Liver (tissue), 9 donors: ENCODE data around the gene PDPN. TPM values are rescaled to one million over a fixed set of nuclear protein-coding genes. Genes with fewer than 3 reads are reported as not detected.

Source experiments
- DNase-seq: peaks from one replicate; pipeline ENCODE4 v3.0.0-alpha.2; 2017; ENCODE audit warnings: low spot score
- H3K27ac ChIP-seq, 2 donors: one replicate each; pipeline ENCODE4 v1.7.0; 2013; ENCODE audit warnings: inconsistent platforms in 2 of 2, low read length in 2 of 2, control low read depth in 1 of 2, low read depth in 1 of 2, mild to moderate bottlenecking in 1 of 2
- H3K27me3 ChIP-seq, 4 donors: one replicate each; pipeline versions ENCODE4 v1.6.1 to v1.7.0; 2013; ENCODE audit warnings: low read length in 3 of 4, inconsistent platforms in 1 of 4, mild to moderate bottlenecking in 1 of 4, moderate library complexity in 1 of 4; ENCODE audit not compliant: control insufficient read depth in 4 of 4, insufficient read depth in 4 of 4
- H3K36me3 ChIP-seq, 4 donors: one replicate each; pipeline versions ENCODE4 v1.6.1 to v1.7.0; 2013; ENCODE audit warnings: low read length in 3 of 4, mild to moderate bottlenecking in 3 of 4, low read depth in 1 of 4, moderate library complexity in 1 of 4; ENCODE audit not compliant: control insufficient read depth in 4 of 4, insufficient read depth in 3 of 4
- H3K4me1 ChIP-seq, 4 donors: one replicate each; pipeline versions ENCODE4 v1.6.1 to v1.7.0; 2013; ENCODE audit warnings: low read length in 3 of 4, mild to moderate bottlenecking in 3 of 4, moderate library complexity in 1 of 4; ENCODE audit not compliant: control insufficient read depth in 4 of 4, insufficient read depth in 4 of 4
- H3K4me3 ChIP-seq, 3 donors: one replicate each; pipeline versions ENCODE4 v1.6.1 to v1.7.0; 2013; ENCODE audit warnings: low read length in 3 of 3, control low read depth in 1 of 3, low read depth in 1 of 3, mild to moderate bottlenecking in 1 of 3
- H3K9ac ChIP-seq, 2 donors: one replicate each; pipeline ENCODE4 v1.7.0; 2013; ENCODE audit warnings: low read length in 2 of 2, mild to moderate bottlenecking in 2 of 2, moderate library complexity in 2 of 2, control low read depth in 1 of 2, low read depth in 1 of 2
- H3K9me3 ChIP-seq, 4 donors: one replicate each; pipeline versions ENCODE4 v1.6.1 to v1.7.0; 2013; ENCODE audit warnings: low read length in 3 of 4; ENCODE audit not compliant: control insufficient read depth in 4 of 4
- ATF3 ChIP-seq: IDR thresholded peaks from 2 replicates; pipeline ENCODE4 v1.6.1; 2016; ENCODE audit warnings: antibody characterized with exemption
- CTCF ChIP-seq: fragments of 150-350 bp; IDR thresholded peaks from 2 replicates; pipeline ENCODE4 v1.5.1; 2017; ENCODE audit warnings: improper control_type of control experiment, low read depth, low read length; ENCODE audit not compliant: missing input control
- EGR1 ChIP-seq, 2 donors: IDR thresholded peaks; 2 replicates each; pipeline ENCODE4 v1.6.1; 2016 to 2018; ENCODE audit warnings: antibody characterized with exemption in 2 of 2, low read depth in 2 of 2
- FOXA1 ChIP-seq: IDR thresholded peaks from 2 replicates; pipeline ENCODE4 v1.6.1; 2016; ENCODE audit warnings: antibody characterized with exemption
- GABPA ChIP-seq, 2 donors: IDR thresholded peaks in 1 of 2; conservative IDR thresholded peaks in 1 of 2; 2 replicates each; pipeline ENCODE4 v1.6.1; 2016; ENCODE audit warnings: antibody characterized with exemption in 2 of 2, mild to moderate bottlenecking in 1 of 2, moderate library complexity in 1 of 2
- HNF4A ChIP-seq, 2 donors: conservative IDR thresholded peaks; 2 replicates each; pipeline ENCODE4 v1.6.1; 2016; ENCODE audit warnings: antibody characterized with exemption in 2 of 2, mild to moderate bottlenecking in 2 of 2
- HNF4G ChIP-seq: IDR thresholded peaks from 2 replicates; pipeline ENCODE4 v1.6.1; 2016; ENCODE audit warnings: antibody characterized with exemption
- JUND ChIP-seq, 2 donors: IDR thresholded peaks; 2 replicates each; pipeline ENCODE4 v1.6.1; 2016; ENCODE audit warnings: antibody characterized with exemption in 2 of 2
- MAX ChIP-seq: IDR thresholded peaks from 2 replicates; pipeline ENCODE4 v1.6.1; 2016; ENCODE audit warnings: antibody characterized with exemption
- NR2F2 ChIP-seq: IDR thresholded peaks from 2 replicates; pipeline ENCODE4 v1.6.1; 2016; ENCODE audit warnings: antibody characterized with exemption
- RAD21 ChIP-seq, 2 donors: IDR thresholded peaks; 2 replicates each; pipeline ENCODE4 v1.6.1; 2016; ENCODE audit warnings: antibody characterized with exemption in 2 of 2, mild to moderate bottlenecking in 2 of 2
- REST ChIP-seq: IDR thresholded peaks from 2 replicates; pipeline ENCODE4 v1.6.1; 2016; ENCODE audit warnings: antibody characterized with exemption, mild to moderate bottlenecking
- RXRA ChIP-seq, 2 donors: IDR thresholded peaks; 2 replicates each; pipeline ENCODE4 v1.6.1; 2017 to 2018; ENCODE audit warnings: antibody characterized with exemption in 2 of 2, mild to moderate bottlenecking in 1 of 2
- TAF1 ChIP-seq: conservative IDR thresholded peaks from 2 replicates; pipeline ENCODE4 v1.6.1; 2016; ENCODE audit warnings: antibody characterized with exemption, mild to moderate bottlenecking
- YY1 ChIP-seq: IDR thresholded peaks from 2 replicates; pipeline ENCODE4 v1.6.1; 2016; ENCODE audit warnings: antibody characterized with exemption, mild to moderate bottlenecking
- ZBTB33 ChIP-seq: IDR thresholded peaks from 2 replicates; pipeline ENCODE4 v1.6.1; 2016; ENCODE audit warnings: antibody characterized with exemption
- WGBS: extraction: QIAGEN DNeasy Blood & Tissue Kit; methylation state at CpG from one replicate; pipeline ENCODE4 v1.1.7; 2013; 5-methylcytosine and 5-hydroxymethylcytosine counted together
- polyA plus RNA-seq, 2 donors: library from polyadenylated mRNA; stranded (reverse) in 1 of 2; unstranded in 1 of 2; fragments of 200-250 nt in 1 of 2; fragments of >200 nt in 1 of 2; fragmentation: Nextera tagmentation in 1 of 2; extraction: Ambion mirVana in 1 of 2; gene quantifications; one replicate each; pipeline versions ENCODE4 v1.2.1 to v1.2.3, GENCODE V29; 2013 to 2015
- total RNA-seq, 2 donors: library from RNA; depleted of rRNA; stranded (reverse); fragments of >200 nt; gene quantifications; one replicate each; pipeline ENCODE4 v1.2.3, GENCODE V29; 2014
- donor health status: healthy.
- donor health status: healthy.
- donor health status: healthy.
- donor health status: healthy.
- donor health status: healthy.

PDPN gene
- total and polyA plus RNA-seq, 4 donors, result 0.09 to 0.31 (median 0.21) TPM

- no peak for TF ChIP-seq ZBTB33
Measured at GRCh38 chr1:13576926-13577325, 6.7 kb upstream of the PDPN start (continued).

GRCh38 chr1:13577846-13578245, 5.8 kb upstream of the PDPN start:
- Histone ChIP-seq H3K27me3 (peaks cover 0 to 16% (median 1%) of the 10 kb centered on the region in 4 donors), H3K4me3 (no peak overlapping the region), H3K27ac (no peak overlapping the region), H3K4me1 (no peaks in the 10 kb centered on the region), H3K36me3 (no peaks in the 10 kb centered on the region), H3K9me3 (peaks cover 0 to 3% (median 0%) of the 10 kb centered on the region in 4 donors), H3K9ac (no peak overlapping the region)
- no peak for TF ChIP-seq TAF1
- TF ChIP-seq JUND (IDR thresholded peaks at IDR 0.05), result no peak
- TF ChIP-seq HNF4A (conservative IDR thresholded peaks at IDR 0.05), result no peak
- TF ChIP-seq ATF3, result no peak
- no peak for TF ChIP-seq MAX
- TF ChIP-seq HNF4G, result no peak
- TF ChIP-seq CTCF, result no peak
- no peak for TF ChIP-seq FOXA1
- no peak for TF ChIP-seq NR2F2
- no peak for TF ChIP-seq YY1
- no peak for TF ChIP-seq REST
- no peak for TF ChIP-seq GABPA (IDR thresholded peaks at IDR 0.05 in 1 of 2, conservative IDR thresholded peaks at IDR 0.05 in 1 of 2)
- no peak for TF ChIP-seq ZBTB33
- no peak for TF ChIP-seq RAD21 (IDR thresholded peaks at IDR 0.05)
- TF ChIP-seq EGR1 (IDR thresholded peaks at IDR 0.05; ENCODE audit: low read depth in 2 of 2), result no peak
- TF ChIP-seq RXRA (IDR thresholded peaks at IDR 0.05), result no peak
- WGBS, result 61% methylated on average over 8 of the region's 8 CpGs
- no peak for DNase-seq
